Measurements from ENCODE around the gene FAM118A. TPM values are rescaled to one million over a fixed set of nuclear protein-coding genes. Genes with fewer than 3 reads are reported as not detected.
"Not testable (repeated sequence)": the region's sequence is repeated elsewhere in the genome, so short reads cannot be mapped to it uniquely, and the experiment has no call there.

The FAM118A gene
- total RNA-seq, 1 donor, result 21.7 TPM

GRCh38 chr22:45349916-45350315 is 40.2 kb downstream of the FAM118A start:
- Histone ChIP-seq H3K27me3 (ENCODE audit: insufficient read depth, low read length) (no peaks in the 10 kb centered on the region), H4K20me1 (ENCODE audit: insufficient read depth, low read length) (no peaks in the 10 kb centered on the region), H3K4me1 (ENCODE audit: insufficient read depth, low read length) (no peaks in the 10 kb centered on the region), H3K9me3 (ENCODE audit: low read depth, low read length) (no peaks in the 10 kb centered on the region), H3K79me2 (ENCODE audit: insufficient read depth, low read length) (no peaks in the 10 kb centered on the region), H3K36me3 (ENCODE audit: insufficient read depth, low read length) (no peaks in the 10 kb centered on the region), H3K27ac (ENCODE audit: low read depth, low read length) (no peak overlapping the region), H2AFZ (ENCODE audit: low read length) (no peak overlapping the region), H3K4me3 (ENCODE audit: insufficient read depth, low read length) (no peak overlapping the region), H3K4me2 (ENCODE audit: insufficient read depth, low read length) (no peak overlapping the region)
- DNase-seq (ENCODE audit: insufficient read length, low spot score, missing footprints), result no peak
- TF ChIP-seq CTCF (IDR thresholded peaks at IDR 0.05; ENCODE audit: extremely low read depth, low read depth, low read length), result no peak

- no peak overlapping the region for H2AFZ ChIP-seq (ENCODE audit: low read length)
- DNase-seq (ENCODE audit: insufficient read length, low spot score, missing footprints), result no peak
- no peaks in the 10 kb centered on the region for H3K79me2 ChIP-seq (ENCODE audit: insufficient read depth, low read length)
- no peaks in the 10 kb centered on the region for H3K4me1 ChIP-seq (ENCODE audit: insufficient read depth, low read length)
- no peaks in the 10 kb centered on the region for H3K27me3 ChIP-seq (ENCODE audit: insufficient read depth, low read length)
- H3K27ac ChIP-seq (ENCODE audit: low read depth, low read length), result no peak overlapping the region
- H3K9me3 ChIP-seq (ENCODE audit: low read depth, low read length), result no peaks in the 10 kb centered on the region
- H4K20me1 ChIP-seq (ENCODE audit: insufficient read depth, low read length), result no peaks in the 10 kb centered on the region
- no peak overlapping the region for H3K4me3 ChIP-seq (ENCODE audit: insufficient read depth, low read length)
- no peak for TF ChIP-seq CTCF (IDR thresholded peaks at IDR 0.05; ENCODE audit: extremely low read depth, low read depth, low read length)
- no peaks in the 10 kb centered on the region for H3K36me3 ChIP-seq (ENCODE audit: insufficient read depth, low read length)
- H3K4me2 ChIP-seq (ENCODE audit: insufficient read depth, low read length), result no peak overlapping the region
Observed at GRCh38 chr22:45351956-45352355, 42.2 kb downstream of the FAM118A start.

GRCh38 chr22:45352757-45353156 is 43.0 kb downstream of the FAM118A start:
- H3K4me1 ChIP-seq (ENCODE audit: insufficient read depth, low read length); H3K27ac ChIP-seq (ENCODE audit: low read depth, low read length); H3K4me3 ChIP-seq (ENCODE audit: insufficient read depth, low read length); DNase-seq (ENCODE audit: insufficient read length, low spot score, missing footprints); H3K9me3 ChIP-seq (ENCODE audit: low read depth, low read length); H3K4me2 ChIP-seq (ENCODE audit: insufficient read depth, low read length); H3K27me3 ChIP-seq (ENCODE audit: insufficient read depth, low read length); H3K36me3 ChIP-seq (ENCODE audit: insufficient read depth, low read length); H4K20me1 ChIP-seq (ENCODE audit: insufficient read depth, low read length); H3K79me2 ChIP-seq (ENCODE audit: insufficient read depth, low read length); H2AFZ ChIP-seq (ENCODE audit: low read length): not testable (repeated sequence)

- H3K4me2 ChIP-seq (ENCODE audit: insufficient read depth, low read length), result no peak overlapping the region
- DNase-seq (ENCODE audit: insufficient read length, low spot score, missing footprints), result no peak
- H2AFZ ChIP-seq (ENCODE audit: low read length), result no peak overlapping the region
- peaks cover 3% of the 10 kb centered on the region for H3K4me1 ChIP-seq (ENCODE audit: insufficient read depth, low read length)
- H3K4me3 ChIP-seq (ENCODE audit: insufficient read depth, low read length), result no peak overlapping the region
- no peaks in the 10 kb centered on the region for H3K9me3 ChIP-seq (ENCODE audit: low read depth, low read length)
- H3K79me2 ChIP-seq (ENCODE audit: insufficient read depth, low read length), result no peaks in the 10 kb centered on the region
- peaks cover under 1% of the 10 kb centered on the region for H3K27me3 ChIP-seq (ENCODE audit: insufficient read depth, low read length)
- no peaks in the 10 kb centered on the region for H4K20me1 ChIP-seq (ENCODE audit: insufficient read depth, low read length)
- H3K27ac ChIP-seq (ENCODE audit: low read depth, low read length), result no peak overlapping the region
- no peaks in the 10 kb centered on the region for H3K36me3 ChIP-seq (ENCODE audit: insufficient read depth, low read length)
- TF ChIP-seq CTCF (IDR thresholded peaks at IDR 0.05; ENCODE audit: extremely low read depth, low read depth, low read length), result no peak
Observed at GRCh38 chr22:45353786-45354185, 44.1 kb downstream of the FAM118A start.
